B cell (primary cell): ENCODE results near the gene LSM6. TPM values are rescaled to one million over a fixed set of nuclear protein-coding genes. Genes with fewer than 3 reads are reported as not detected.

ENCODE experiments used
- ATAC-seq: fragments of 200-7000 bp; cut with Tn5 transposase; one replicate; pipeline ENCODE4 v1.10.0; 2021; ENCODE audit warnings: low read depth, mild to moderate bottlenecking, moderate number of reproducible peaks, moderate library complexity
- CTCF ChIA-PET: fragments of 350-600 bp; sonication (Branson Sonifier 250); formaldehyde crosslinking; loops from one replicate; lab custom pipeline; 2021; ENCODE audit warnings: antibody characterized with exemption, inconsistent platforms; lab: Charles Lee
- POLR2A ChIA-PET: fragments of 350-600 bp; sonication (Branson Sonifier 250); formaldehyde crosslinking; loops from one replicate; lab custom pipeline; 2021; ENCODE audit warnings: antibody characterized with exemption; lab: Charles Lee
- DNase-seq: peaks from one replicate; pipeline ENCODE4 v3.0.0; 2013
- H2AFZ ChIP-seq: 2 replicates; pipeline ENCODE4 v1.6.1; 2012; ENCODE audit warnings: mild to moderate bottlenecking, low read depth, low read length; ENCODE audit not compliant: insufficient read depth, poor library complexity, severe bottlenecking
- H3K27ac ChIP-seq, 2 donors: 1 replicate in 1 of 2; 2 replicates in 1 of 2; pipeline ENCODE4 v1.5.1; 2012 to 2013; ENCODE audit warnings: low read length in 2 of 2, mild to moderate bottlenecking in 2 of 2, moderate library complexity in 1 of 2
- H3K27me3 ChIP-seq, 4 experiments: fragments of 200-600 bp in 1 of 4; sonication (generic) in 1 of 4; replicated peaks in 1 of 4; 1 replicate in 2 of 4; 2 replicates in 2 of 4; pipeline versions ENCODE4 v1.6.1 to v1.7.0; 2013 to 2016; ENCODE audit warnings: low read length in 3 of 4, mild to moderate bottlenecking in 2 of 4, mixed read lengths in 1 of 4, moderate library complexity in 1 of 4; ENCODE audit not compliant: insufficient read depth in 4 of 4, control insufficient read depth in 3 of 4; ENCODE audit errors: control extremely low read depth in 1 of 4
- H3K36me3 ChIP-seq, 2 experiments: replicated peaks in 1 of 2; 1 replicate in 1 of 2; 2 replicates in 1 of 2; pipeline versions ENCODE4 v1.6.1 to v1.7.1; 2013; ENCODE audit warnings: low read length in 1 of 2; ENCODE audit not compliant: insufficient read depth in 2 of 2, control insufficient read depth in 1 of 2; ENCODE audit errors: control extremely low read depth in 1 of 2, extremely low read depth in 1 of 2
- H3K4me1 ChIP-seq, 2 donors: fragments of 200-600 bp in 1 of 2; sonication (generic) in 1 of 2; 1 replicate in 1 of 2; 2 replicates in 1 of 2; pipeline versions ENCODE4 v1.5.1 to v1.6.1; 2013 to 2017; ENCODE audit warnings: low read length in 2 of 2; ENCODE audit not compliant: control insufficient read depth in 2 of 2, insufficient read depth in 2 of 2
- H3K4me2 ChIP-seq: replicated peaks from 2 replicates; pipeline ENCODE3; 2012; ENCODE audit warnings: mild to moderate bottlenecking, low read depth, low read length; ENCODE audit not compliant: poor library complexity, severe bottlenecking
- H3K4me3 ChIP-seq, 5 experiments: fragments of 200-600 bp in 1 of 5; sonication (generic) in 1 of 5; 1 replicate in 3 of 5; 2 replicates in 2 of 5; pipeline versions ENCODE4 v1.5.1 to v1.7.0; 2011 to 2016; ENCODE audit warnings: low read length in 4 of 5, mild to moderate bottlenecking in 4 of 5, low read depth in 2 of 5, control low read depth in 1 of 5, moderate library complexity in 1 of 5; ENCODE audit not compliant: insufficient read depth in 1 of 5; ENCODE audit errors: control extremely low read depth in 1 of 5, extremely low read depth in 1 of 5
- H3K79me2 ChIP-seq: fragments of 200-600 bp; sonication (generic); one replicate; pipeline ENCODE4 v1.6.0; 2016; ENCODE audit warnings: low read length; ENCODE audit not compliant: control insufficient read depth, insufficient read depth
- H3K9ac ChIP-seq: fragments of 200-600 bp; sonication (generic); 2 replicates; pipeline ENCODE4 v1.6.1; 2017; ENCODE audit warnings: mild to moderate bottlenecking, low read length, moderate library complexity
- H3K9me3 ChIP-seq, 3 donors: one replicate each; pipeline versions ENCODE4 v1.6.1 to v1.7.1; 2013; ENCODE audit warnings: low read length in 2 of 3; ENCODE audit not compliant: control insufficient read depth in 2 of 3, insufficient read depth in 1 of 3; ENCODE audit errors: control extremely low read depth in 1 of 3
- H4K20me1 ChIP-seq: 2 replicates; pipeline ENCODE4 v1.6.0; 2012; ENCODE audit warnings: mild to moderate bottlenecking, low read length; ENCODE audit not compliant: insufficient read depth, control insufficient read depth, poor library complexity, severe bottlenecking
- H3K27ac Mint-ChIP-seq: one replicate; pipeline ENCODE4 v1.8.0; 2021; ENCODE audit warnings: mixed read lengths
- H3K27me3 Mint-ChIP-seq: one replicate; pipeline ENCODE4 v1.8.0; 2021; ENCODE audit warnings: mixed read lengths
- H3K4me1 Mint-ChIP-seq: one replicate; pipeline ENCODE4 v1.8.0; 2021; ENCODE audit warnings: mixed read lengths
- H3K4me3 Mint-ChIP-seq: one replicate; pipeline ENCODE4 v1.8.0; 2021; ENCODE audit warnings: mixed read lengths
- H3K9me3 Mint-ChIP-seq: one replicate; pipeline ENCODE4 v1.8.0; 2022; ENCODE audit warnings: mixed read lengths; ENCODE audit not compliant: insufficient read depth
- EZH2 ChIP-seq: IDR thresholded peaks from 2 replicates; pipeline ENCODE4 v1.6.1; 2012; ENCODE audit warnings: borderline replicate concordance, low read depth, mild to moderate bottlenecking, moderate library complexity, low read length; ENCODE audit not compliant: insufficient read depth, poor library complexity, severe bottlenecking
- WGBS: methylation state at CpG from one replicate; pipeline ENCODE4 v1.1.5; 2013; ENCODE audit warnings: missing lambda C conversion rate; ENCODE audit not compliant: insufficient coverage; 5-methylcytosine and 5-hydroxymethylcytosine counted together
- intact Hi-C: fragments of 100-400 bp; cut with micrococcal nuclease; formaldehyde crosslinking; loops from one replicate; pipeline ENCODE4 v1.10.0; 2022
- polyA plus RNA-seq: library from polyadenylated mRNA; depleted of rRNA; stranded (reverse); fragments of >200 nt; gene quantifications from 2 replicates; pipeline ENCODE4 v1.2.3, GENCODE V29; 2012
- total RNA-seq, 2 donors: library from RNA; stranded (reverse); fragments of 120-200 nt in 1 of 2; gene quantifications; 1 replicate in 1 of 2; 2 replicates in 1 of 2; pipeline versions ENCODE4 v1.2.3 to v1.2.4, GENCODE V29; 2013 to 2022
- TF ChIP-seq, protein P1 (sequence below): fragments of 200-600 bp; IDR thresholded peaks from one replicate; pipeline ENCODE4 v1.8.0; 2022; ENCODE audit warnings: antibody characterized with exemption, mild to moderate bottlenecking

Gene LSM6
- total and polyA plus RNA-seq, 2 donors (not counting 1 experiment from before 2014, with no cell fraction given) = 13.3 to 42.7 TPM

DNA sequence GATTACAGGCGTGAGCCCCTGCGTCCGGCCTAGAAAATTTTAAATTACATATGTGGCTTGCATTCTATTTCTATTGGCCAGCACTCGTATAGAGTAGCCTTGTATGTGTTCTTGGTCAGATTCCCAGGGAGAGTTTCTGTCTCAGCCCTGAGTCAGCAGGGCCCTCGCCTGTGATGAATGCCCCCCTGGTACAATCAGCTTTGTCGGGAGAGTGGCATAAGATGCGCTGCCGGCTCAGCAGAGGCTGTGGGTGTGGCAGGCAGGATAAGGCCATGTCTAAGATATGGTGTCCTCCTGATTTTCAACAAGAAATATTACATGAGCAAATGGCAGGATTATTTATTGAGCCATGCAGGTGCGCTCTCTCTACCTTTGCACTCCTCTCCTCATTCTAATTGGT lies 37.3 kb downstream of the LSM6 start:
- H2AFZ ChIP-seq = no peak overlapping the region
- CTCF ChIA-PET = no interaction called here
- no peak for DNase-seq
- Mint-ChIP-seq H3K27ac (no peak overlapping the region), H3K4me3 (no peak overlapping the region), H3K4me1 (no peaks in the 10 kb centered on the region), H3K9me3 (no peaks in the 10 kb centered on the region), H3K27me3 (no peaks in the 10 kb centered on the region)
- H3K4me1 ChIP-seq = no peaks in the 10 kb centered on the region
- no peak overlapping the region for H3K4me3 ChIP-seq
- no peaks in the 10 kb centered on the region for H4K20me1 ChIP-seq
- H3K27ac ChIP-seq = no peak overlapping the region
- no peaks in the 10 kb centered on the region for H3K9me3 ChIP-seq
- WGBS = 96% methylated on average over 4 of the region's 9 CpGs
- H3K9ac ChIP-seq = no peak overlapping the region
- no peaks in the 10 kb centered on the region for H3K36me3 ChIP-seq
- H3K4me2 ChIP-seq = no peak overlapping the region
- TF ChIP-seq, protein P1, sequence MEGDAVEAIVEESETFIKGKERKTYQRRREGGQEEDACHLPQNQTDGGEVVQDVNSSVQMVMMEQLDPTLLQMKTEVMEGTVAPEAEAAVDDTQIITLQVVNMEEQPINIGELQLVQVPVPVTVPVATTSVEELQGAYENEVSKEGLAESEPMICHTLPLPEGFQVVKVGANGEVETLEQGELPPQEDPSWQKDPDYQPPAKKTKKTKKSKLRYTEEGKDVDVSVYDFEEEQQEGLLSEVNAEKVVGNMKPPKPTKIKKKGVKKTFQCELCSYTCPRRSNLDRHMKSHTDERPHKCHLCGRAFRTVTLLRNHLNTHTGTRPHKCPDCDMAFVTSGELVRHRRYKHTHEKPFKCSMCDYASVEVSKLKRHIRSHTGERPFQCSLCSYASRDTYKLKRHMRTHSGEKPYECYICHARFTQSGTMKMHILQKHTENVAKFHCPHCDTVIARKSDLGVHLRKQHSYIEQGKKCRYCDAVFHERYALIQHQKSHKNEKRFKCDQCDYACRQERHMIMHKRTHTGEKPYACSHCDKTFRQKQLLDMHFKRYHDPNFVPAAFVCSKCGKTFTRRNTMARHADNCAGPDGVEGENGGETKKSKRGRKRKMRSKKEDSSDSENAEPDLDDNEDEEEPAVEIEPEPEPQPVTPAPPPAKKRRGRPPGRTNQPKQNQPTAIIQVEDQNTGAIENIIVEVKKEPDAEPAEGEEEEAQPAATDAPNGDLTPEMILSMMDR = no peak
- TF ChIP-seq EZH2 = no peak
- no peak for ATAC-seq
- intact Hi-C loops = no loop called here
- POLR2A ChIA-PET = no interaction called here
- H3K79me2 ChIP-seq = no peaks in the 10 kb centered on the region
- no peaks in the 10 kb centered on the region for H3K27me3 ChIP-seq

DNA sequence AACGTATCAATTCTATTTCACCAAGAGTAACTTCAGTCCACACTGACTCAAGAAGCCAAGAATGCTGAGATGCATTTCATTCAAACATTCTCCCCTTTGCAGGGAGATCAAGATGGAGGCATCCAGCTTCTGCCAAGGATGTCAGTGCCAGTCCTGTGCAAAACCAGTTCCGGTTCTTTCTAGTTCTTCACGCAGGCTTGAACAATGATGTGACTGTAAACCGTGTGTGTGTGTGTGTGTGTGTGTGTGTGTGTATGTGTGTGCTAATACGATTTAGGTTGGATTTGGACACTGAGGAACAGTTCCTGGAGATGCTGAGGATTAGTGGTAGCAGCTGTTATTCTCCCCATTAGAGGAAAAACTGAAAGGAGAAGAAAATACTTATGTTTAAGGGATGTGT lies 38.7 kb downstream of the LSM6 start, which contains the start of gene REELD1:
REELD1 (plus strand) TSS at position 301 of the 400 bp plus-strand sequence. CDS start 2,415 bp downstream, outside the sequence.
- Mint-ChIP-seq H3K27me3 (no peaks in the 10 kb centered on the region), H3K4me1 (no peaks in the 10 kb centered on the region), H3K4me3 (no peak within 1 kb of the TSS), H3K9me3 (no peaks in the 10 kb centered on the region), H3K27ac (no peak within 1 kb of the TSS)
- Histone ChIP-seq H2AFZ (no peak within 1 kb of the TSS), H3K4me1 (no peaks in the 10 kb centered on the region), H3K36me3 (no peaks in the 10 kb centered on the region), H3K9ac (no peak within 1 kb of the TSS), H3K27ac (no peak within 1 kb of the TSS), H4K20me1 (no peaks in the 10 kb centered on the region), H3K4me2 (no peak within 1 kb of the TSS), H3K27me3 (no peaks in the 10 kb centered on the region), H3K9me3 (no peaks in the 10 kb centered on the region), H3K79me2 (no peaks in the 10 kb centered on the region), H3K4me3 (no peak within 1 kb of the TSS)
- TF ChIP-seq, protein P1 = no peak
- no peak for TF ChIP-seq EZH2
- 96% methylated on average over 5 of the region's 5 CpGs for WGBS
- CTCF ChIA-PET = no interaction called here
- POLR2A ChIA-PET = no interaction called here
- DNase-seq (no peak), ATAC-seq (no peak)
- intact Hi-C loops = no loop called here
